Upper lobe of right lung (tissue), 1 donor: Measurements from ENCODE around the gene CMIP. TPM values are rescaled to one million over a fixed set of nuclear protein-coding genes. Genes with fewer than 3 reads are reported as not detected.

ENCODE experiments used
- ATAC-seq: fragments of 200-7000 bp; cut with Tn5 transposase; one replicate; pipeline ENCODE4 v1.9.1; 2020; ENCODE audit warnings: mild to moderate bottlenecking, moderate library complexity
- DNase-seq: peaks from one replicate; pipeline ENCODE4 v3.0.0-alpha.2; 2020
- H3K27ac ChIP-seq: fragments of 200-600 bp; one replicate; pipeline ENCODE4 v1.8.0; 2022
- H3K27me3 ChIP-seq: fragments of 200-600 bp; one replicate; pipeline ENCODE4 v1.8.0; 2022; ENCODE audit warnings: mild to moderate bottlenecking
- H3K36me3 ChIP-seq: fragments of 200-600 bp; one replicate; pipeline ENCODE4 v1.8.0; 2022
- H3K4me1 ChIP-seq: fragments of 200-600 bp; one replicate; pipeline ENCODE4 v1.8.0; 2022
- H3K4me3 ChIP-seq: fragments of 200-600 bp; one replicate; pipeline ENCODE4 v1.8.0; 2022; ENCODE audit warnings: mild to moderate bottlenecking
- H3K9me3 ChIP-seq: fragments of 200-600 bp; one replicate; pipeline ENCODE4 v1.8.0; 2022
- CTCF ChIP-seq: fragments of 200-600 bp; IDR thresholded peaks from one replicate; pipeline ENCODE4 v1.8.0; 2022; ENCODE audit warnings: antibody characterized with exemption
- intact Hi-C: fragments of 100-400 bp; cut with DNase I; formaldehyde crosslinking; loops from one replicate; pipeline ENCODE4 v1.11.0; 2022
- total RNA-seq: library from RNA; stranded (reverse); fragmentation: NEBNext Ultra II Directional; extraction: Animal tissue kit (Norgen Biotek cat#: 25700); gene quantifications from one replicate; pipeline ENCODE4 v1.2.1, GENCODE V29; 2021
- donor health status: DM: no; HTN: yes; CAD: no; lungs with severe emphysema.

The CMIP gene
- total RNA-seq, 1 donor from 2014 or later, result 73.8 TPM

- H3K27ac ChIP-seq, result peak overlapping the region; percentile 25
- no peak for TF ChIP-seq CTCF
- H3K27me3 ChIP-seq, result no peaks in the 10 kb centered on the region
- DNase-seq (no peak), ATAC-seq (no peak)
- H3K9me3 ChIP-seq, result no peaks in the 10 kb centered on the region
- H3K4me3 ChIP-seq, result no peak overlapping the region
- peaks cover 19% of the 10 kb centered on the region for H3K4me1 ChIP-seq
- intact Hi-C loops, result no loop called here
- H3K36me3 ChIP-seq, result no peaks in the 10 kb centered on the region
Measured at GRCh38 chr16:81526199-81526598, 81.6 kb downstream of the CMIP start.

- ATAC-seq (peak; percentile 35), DNase-seq (no peak)
- H3K36me3 ChIP-seq, result no peaks in the 10 kb centered on the region
- no peak for TF ChIP-seq CTCF
- peaks cover 19% of the 10 kb centered on the region for H3K4me1 ChIP-seq
- intact Hi-C loops, result no loop called here
- no peaks in the 10 kb centered on the region for H3K27me3 ChIP-seq
- H3K27ac ChIP-seq, result peak overlapping the region; percentile 25
- H3K9me3 ChIP-seq, result no peaks in the 10 kb centered on the region
- H3K4me3 ChIP-seq, result no peak overlapping the region
Measured at GRCh38 chr16:81526935-81527334, 82.3 kb downstream of the CMIP start.

GRCh38 chr16:81527477-81528178 lies 83.0 kb downstream of the CMIP start:
- DNase-seq (no peak), ATAC-seq (no peak)
- TF ChIP-seq CTCF, result no peak
- no peaks in the 10 kb centered on the region for H3K27me3 ChIP-seq
- H3K36me3 ChIP-seq, result no peaks in the 10 kb centered on the region
- no peak overlapping the region for H3K4me3 ChIP-seq
- H3K9me3 ChIP-seq, result no peaks in the 10 kb centered on the region
- intact Hi-C loops, result no loop called here
- peaks cover 19% of the 10 kb centered on the region for H3K4me1 ChIP-seq
- H3K27ac ChIP-seq, result no peak overlapping the region

- Histone ChIP-seq H3K36me3 (no peaks in the 10 kb centered on the region), H3K4me1 (peaks cover 19% of the 10 kb centered on the region), H3K9me3 (no peaks in the 10 kb centered on the region), H3K4me3 (no peak overlapping the region), H3K27ac (no peak overlapping the region), H3K27me3 (no peaks in the 10 kb centered on the region)
- intact Hi-C loops, result no loop called here
- no peak for TF ChIP-seq CTCF
- DNase-seq (peak; percentile 26), ATAC-seq (no peak)
Measured at GRCh38 chr16:81528256-81528655, 83.6 kb downstream of the CMIP start.

GRCh38 chr16:81530296-81530721 lies 85.7 kb downstream of the CMIP start:
- TF ChIP-seq CTCF, result no peak
- Histone ChIP-seq H3K4me3 (no peak overlapping the region), H3K36me3 (no peaks in the 10 kb centered on the region), H3K27ac (no peak overlapping the region), H3K27me3 (no peaks in the 10 kb centered on the region), H3K4me1 (peaks cover 19% of the 10 kb centered on the region), H3K9me3 (no peaks in the 10 kb centered on the region)
- intact Hi-C loops, result no loop called here
- DNase-seq, result peak; percentile 25
- ATAC-seq, result no peak
